Measurements from ENCODE around the gene TRAPPC14.
"Not testable (repeated sequence)": the region's sequence is repeated elsewhere in the genome, so short reads cannot be mapped to it uniquely, and the experiment has no call there.

TRAPPC14 gene

DNA sequence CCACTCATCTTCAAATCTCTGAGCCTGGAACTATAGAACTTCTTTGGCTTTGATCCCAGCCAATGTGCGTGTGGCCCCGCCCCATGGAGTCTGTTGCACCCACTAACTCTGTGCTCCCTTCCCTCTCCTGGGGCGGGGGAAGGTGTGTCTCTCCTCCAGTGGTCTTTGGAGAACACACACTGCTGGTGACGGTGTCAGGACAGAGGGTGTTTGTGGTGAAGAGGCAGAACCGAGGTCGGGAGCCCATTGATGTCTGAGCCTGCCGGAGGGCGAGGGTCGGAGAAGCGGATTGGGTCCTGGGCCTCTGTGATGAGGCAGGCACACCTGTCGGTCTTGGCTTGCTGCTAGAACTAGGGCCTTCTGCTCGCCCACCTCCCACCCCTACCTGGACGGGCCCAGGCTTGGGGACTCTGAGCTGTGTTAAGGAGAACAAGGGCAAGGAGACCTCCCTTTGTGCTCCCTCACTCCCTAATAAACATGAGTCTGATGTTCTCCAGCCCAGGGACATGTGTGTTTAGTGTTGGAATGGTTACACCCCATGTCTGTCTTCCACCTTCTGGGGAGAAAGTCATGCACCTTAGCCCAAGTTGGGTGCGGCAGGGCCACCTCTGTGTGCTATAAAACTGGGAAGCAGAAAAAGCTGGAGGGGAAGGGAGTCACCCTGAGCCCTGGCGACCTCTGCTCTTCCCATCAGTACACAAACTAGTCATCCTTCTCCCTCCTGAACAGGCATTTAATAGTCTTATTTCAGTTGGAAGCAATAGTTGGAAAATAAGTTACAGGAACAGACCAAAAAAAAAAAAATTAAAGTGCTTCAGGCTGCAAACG is 4.6 kb downstream of the TRAPPC14 start:
- DNase-seq, result no peak

DNA sequence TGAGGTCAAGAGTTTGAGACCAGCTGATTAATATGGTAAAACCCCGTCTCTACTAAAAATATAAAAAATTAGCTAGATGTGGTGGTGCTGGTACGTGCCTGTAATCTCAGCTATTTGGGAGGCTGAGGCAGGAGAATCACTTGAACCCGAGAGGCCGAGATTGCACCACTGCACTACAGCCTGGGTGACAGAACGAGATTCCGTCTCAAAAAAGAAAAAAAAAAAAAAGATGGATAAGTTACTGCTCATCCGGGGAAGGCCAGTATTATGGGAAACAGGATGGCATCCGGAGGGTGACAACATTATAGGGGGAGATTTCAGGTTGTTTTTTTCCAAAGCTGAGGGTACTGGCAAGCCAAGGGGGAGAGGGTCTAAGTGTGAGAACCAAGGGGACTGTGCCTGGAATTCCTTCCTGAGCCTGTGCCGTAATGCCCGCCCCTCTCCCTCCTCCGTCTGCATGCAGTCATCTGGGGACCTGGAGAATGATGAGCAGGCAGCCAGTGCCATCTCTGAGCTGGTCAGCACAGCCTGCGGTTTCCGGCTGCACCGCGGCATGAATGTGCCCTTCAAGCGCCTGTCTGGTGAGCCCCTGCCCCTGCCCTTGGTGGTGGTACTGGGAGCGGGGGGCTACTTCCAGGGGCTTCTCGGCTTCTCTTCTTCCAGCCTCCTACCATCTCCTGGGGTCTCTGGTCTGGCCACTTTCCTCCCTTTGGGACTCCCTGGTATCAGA is 5.4 kb downstream of the TRAPPC14 start:
- DNase-seq, result no peak

DNA sequence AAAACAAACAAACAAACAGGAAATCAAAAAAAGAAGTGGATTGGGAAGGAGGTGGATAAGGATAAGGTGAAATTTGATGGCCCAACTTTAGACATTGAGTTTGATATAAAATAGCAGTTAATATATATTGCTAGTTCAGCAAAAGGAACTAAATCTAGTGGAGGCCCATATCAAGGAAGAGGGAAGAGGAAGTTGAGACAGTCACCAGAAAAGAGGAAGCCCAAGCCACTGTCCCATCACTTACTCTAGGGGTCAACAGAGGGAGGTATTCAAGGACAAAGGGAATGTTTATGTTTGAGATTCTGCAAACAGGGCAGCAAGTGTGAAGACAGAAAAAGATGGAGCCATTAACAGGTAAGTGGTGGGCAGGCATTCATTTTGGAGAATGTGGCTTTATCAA is 6.1 kb downstream of the TRAPPC14 start:
- no peak for DNase-seq

DNA sequence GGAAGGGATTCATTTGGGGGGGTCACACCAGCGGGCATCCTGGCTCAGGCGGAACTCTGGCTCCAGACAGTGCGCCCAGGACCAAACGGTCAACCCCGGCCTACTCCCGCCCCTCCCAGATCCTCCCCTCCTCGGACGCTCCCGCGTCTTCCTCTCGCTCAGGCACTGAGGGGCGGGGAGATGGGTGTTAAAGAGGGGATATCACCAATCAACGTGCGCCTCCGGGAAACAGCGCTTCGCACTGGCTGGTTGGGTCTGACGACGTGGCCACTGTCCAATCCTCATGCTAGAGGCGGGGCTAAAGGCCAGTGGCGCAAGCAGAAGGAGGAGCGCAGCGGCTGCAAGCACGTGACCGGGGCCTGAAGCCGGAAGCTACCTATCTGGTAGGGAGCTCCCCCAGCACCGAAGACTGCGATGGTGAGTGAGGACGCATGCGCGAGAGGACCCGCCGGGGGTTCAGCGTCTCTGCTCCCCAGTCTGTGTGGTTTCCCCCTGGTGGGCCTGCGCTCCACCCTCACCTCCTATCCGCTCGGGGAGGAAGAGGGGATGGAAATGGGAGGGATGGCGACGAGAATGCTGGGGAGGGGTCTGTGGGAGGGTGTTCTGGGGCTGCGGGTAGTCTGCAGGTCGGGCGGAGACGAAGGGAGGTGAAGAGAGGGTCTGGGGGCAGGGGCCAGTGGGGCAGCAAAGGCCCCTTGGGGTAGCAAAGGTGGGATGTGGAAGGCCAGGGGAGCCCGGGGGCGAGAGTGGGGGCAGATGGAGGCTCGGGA is 9.8 kb downstream of the TRAPPC14 start, which contains the start of gene LAMTOR4:
LAMTOR4 (plus strand) TSS at position 360 of the 770 bp plus-strand sequence; CDS start at position 415, 55 bp downstream.
- DNase-seq, result peak; percentile 94

DNA sequence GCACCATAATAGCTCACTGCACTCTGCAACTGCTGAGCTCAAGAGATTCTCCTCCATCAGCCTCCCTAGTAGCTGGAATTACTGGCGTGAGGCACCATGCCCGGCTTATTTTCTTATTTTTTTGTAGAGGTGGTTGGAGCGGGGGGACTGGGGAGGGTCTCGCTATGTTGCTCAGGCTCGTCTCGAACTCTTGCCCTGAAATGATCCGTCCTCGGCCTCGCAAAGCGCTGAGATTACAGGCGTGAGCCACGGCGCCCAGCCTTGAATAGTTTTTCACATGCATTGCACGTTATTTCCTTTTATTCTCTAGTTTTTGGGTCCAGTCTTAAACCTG is 10.3 kb downstream of the TRAPPC14 start:
- DNase-seq, result no peak

DNA sequence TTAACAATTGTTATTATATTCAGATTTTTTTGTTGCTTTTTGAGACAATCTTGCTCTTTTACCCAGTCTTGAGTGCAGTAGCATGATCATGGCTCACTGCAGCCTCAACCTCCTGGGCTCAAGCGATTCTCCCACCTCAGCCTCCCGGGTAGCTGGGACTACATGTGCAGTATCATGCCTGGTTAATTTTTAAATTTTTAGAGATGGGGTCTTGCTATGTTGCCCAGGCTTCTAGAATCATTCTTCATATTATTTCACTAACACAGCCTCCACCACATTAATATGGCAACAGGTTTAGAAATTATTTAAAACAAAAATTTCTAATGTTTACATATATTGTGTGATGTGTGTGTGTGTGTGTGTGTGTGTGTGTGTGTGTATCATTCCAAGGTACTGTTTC is 11.2 kb downstream of the TRAPPC14 start:
- DNase-seq, result no peak

DNA sequence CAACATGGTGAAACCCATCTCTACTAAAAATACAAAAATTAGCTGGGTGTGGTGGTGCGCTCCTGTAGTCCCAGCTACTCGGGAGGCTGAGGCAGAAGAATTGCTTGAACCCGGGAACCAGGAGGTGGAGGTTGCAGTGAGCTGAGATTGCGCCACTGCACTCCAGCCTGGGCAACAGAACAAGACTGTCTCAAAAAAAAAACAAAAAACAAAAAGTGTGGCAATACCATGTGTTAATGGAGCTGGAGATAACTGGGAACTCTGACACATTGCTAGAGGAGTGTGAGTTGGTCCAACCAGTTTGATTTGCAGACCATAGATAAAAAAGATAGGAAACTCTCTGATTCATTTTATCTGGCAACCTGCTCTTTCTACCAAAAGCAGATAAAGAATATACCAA is 12.2 kb downstream of the TRAPPC14 start:
- not testable (repeated sequence) for DNase-seq

DNA sequence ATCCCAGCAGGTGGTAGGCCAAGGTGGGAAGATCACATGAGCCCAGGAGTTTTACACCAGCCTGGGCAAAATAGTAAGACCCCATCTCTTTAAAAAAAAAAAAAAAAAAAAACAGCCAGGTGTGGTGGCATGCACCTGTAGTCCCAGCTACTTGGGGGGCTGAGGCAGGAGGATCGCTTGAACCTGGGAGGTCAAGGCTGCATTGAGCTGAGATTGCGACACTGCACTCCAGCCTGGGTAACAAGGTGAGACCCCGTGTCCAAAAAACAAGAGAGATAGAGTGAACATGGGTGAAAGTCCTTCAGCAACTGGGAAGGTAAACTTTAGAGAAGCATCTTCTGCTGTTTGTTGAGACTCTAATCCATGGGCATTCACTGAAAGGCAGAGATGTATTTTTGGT is 16.1 kb downstream of the TRAPPC14 start:
- no peak for DNase-seq

DNA sequence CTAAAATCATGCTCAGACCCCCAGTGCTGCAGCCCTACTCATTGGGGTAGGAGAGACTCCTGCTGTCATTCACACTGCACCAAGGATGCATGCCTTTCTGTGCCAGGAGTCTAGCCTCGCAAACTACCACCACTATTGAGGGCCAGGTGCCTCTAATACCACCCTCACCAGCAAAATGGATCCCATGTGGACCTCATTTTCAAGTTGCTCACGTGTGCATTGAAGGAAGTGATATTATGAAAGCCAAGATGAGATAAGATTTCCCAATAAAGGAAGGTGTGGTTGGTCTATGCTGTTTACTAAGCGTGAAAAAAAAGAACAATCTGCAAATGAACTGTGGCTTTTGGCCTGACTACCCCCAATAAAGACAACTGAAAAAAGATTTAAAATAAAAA is 17.0 kb downstream of the TRAPPC14 start:
- no peak for DNase-seq

DNA sequence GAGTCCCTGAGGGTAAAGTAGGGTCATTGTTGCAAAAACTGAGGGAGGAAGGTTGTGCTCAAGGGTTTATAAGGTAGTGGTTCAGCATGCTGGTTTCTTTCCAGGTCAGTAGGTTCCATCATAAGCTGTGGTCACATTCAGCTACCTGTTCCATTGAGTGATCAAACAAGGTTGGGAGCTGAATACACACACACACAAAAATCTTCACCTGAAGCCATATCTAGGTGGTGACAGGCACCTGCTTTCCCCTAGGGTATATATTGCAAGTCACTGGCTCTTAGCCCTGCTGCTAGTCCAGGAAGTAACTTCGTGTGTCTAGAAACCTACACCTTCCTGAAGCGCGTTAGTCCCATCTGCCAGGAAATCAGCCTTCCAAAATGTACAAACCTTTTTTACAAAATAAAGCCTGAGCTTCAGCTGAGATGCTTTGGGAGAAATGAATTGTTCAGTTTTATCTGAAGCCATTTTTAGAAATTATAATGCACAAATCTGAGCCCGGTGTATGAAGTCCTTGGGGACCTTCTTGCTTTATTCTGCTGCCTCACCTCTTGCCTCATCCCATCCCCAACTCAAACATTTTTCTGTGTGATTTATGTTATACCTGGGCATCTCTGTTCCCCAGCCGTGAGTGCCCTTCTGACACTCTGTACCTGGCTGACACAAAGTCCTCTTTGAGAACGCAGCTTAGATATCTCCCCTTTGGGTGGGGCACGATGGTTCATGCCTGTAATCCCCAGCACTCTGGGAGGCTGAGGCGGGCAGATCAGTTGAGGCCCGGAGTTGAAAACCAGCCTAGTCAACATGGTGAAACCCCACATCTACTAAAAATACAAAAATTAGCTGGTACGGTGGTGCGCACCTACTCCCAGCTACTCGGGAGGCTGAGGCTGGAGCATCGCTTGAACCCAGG is 20.4 kb downstream of the TRAPPC14 start:
- DNase-seq, result no peak

DNA sequence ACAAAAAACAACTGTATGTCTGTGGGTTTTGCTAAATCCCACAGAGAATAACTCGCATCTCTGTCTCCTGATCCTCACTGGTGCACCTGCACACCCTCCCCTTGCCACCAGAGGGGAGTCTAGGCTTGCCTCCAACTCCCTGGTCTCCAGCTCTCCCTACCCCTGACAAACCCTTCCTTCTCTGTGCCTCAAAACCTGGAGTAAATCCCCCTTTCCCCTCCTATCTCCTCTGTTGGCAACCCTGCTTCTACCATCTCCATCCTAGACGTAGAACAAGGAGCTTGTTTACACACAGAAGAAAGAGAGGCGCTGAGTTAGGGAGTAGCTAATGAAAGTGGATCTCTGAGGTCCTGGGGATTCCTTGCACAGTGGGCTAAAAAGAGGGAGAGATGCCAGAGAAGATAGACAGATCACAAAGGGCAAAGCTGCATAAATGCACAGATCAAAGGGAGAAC is 25.8 kb downstream of the TRAPPC14 start:
- DNase-seq, result peak; percentile 14

DNA sequence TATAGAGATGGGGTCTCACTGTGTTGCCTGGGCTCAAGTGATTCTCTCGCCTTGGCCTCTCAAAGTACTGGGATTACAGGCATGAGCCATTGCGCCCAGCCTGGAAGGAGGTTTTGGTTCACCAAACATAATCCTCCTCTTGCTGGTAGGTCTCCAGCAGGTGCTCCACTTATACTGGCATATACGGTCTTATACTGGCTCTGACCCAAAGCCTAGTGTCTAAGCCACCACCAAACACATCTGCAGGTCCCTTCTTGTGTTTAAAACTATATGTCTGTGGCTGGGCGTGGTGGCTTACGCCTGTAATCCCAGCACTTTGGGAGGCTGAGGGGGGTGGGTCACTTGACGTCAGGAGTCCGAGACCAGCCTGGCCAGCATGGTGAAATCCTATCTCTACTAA is 26.4 kb downstream of the TRAPPC14 start:
- DNase-seq, result no peak

DNA sequence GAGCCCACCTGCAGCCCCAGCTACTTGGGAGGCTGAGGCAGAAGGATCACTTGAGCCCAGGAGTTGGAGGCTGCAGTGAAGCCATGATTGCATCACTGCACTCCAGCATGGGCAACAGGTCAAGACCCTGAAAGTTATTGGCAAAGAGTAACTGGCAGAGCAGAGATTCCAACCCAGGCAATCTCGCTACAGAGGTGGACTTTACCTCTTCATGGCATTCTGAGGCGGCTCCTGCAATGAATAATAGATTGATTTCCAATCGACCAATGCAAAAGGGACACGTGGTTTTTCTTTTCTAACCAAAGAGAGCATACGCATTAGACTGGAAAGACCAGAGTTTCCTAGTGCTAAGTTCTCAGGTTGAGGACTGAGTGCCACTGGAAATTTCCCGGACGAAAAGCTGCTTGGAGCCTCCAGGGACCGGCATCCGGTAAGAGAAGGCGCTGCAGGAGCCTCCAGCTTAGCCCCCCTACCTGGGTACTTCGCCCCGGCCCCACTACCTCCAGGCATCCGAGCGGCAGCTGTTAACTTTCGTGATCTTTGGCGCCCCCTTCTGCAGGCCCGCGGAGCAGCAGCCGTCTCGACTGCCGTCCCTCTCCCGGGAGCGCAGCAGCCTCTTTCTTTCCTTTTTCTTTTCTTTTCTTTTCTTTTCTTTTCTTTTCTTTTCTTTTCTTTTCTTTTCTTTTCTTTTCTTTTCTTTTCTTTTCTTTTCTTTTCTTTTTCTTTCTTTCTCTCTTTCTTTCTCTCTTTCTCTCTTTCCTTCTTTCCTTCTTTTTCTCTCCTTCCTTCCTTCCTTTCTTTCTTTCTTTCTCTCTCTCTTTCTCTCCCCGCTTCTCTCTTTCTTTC is 27.7 kb downstream of the TRAPPC14 start:
- DNase-seq, result peak; percentile 27

DNA sequence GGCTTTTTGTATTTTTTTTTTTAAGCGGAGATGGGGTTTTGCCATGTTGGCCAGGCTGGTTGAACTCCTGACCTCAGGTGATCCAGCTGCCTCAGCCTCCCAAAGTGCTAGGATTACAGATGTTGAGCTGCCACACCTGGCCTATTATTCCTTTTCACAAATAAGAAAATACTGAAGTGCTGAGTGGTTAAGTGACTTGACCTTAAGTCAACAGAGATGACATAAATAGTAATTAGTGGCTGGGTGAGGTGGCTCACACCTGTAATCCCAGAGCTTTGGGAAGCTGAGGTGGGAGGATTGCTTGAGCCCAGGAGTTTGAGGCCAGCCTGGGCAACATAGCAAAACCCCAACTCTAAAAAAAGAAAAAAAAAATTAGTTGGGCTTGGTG is 28.3 kb downstream of the TRAPPC14 start:
- peak; percentile 31 for DNase-seq

DNA sequence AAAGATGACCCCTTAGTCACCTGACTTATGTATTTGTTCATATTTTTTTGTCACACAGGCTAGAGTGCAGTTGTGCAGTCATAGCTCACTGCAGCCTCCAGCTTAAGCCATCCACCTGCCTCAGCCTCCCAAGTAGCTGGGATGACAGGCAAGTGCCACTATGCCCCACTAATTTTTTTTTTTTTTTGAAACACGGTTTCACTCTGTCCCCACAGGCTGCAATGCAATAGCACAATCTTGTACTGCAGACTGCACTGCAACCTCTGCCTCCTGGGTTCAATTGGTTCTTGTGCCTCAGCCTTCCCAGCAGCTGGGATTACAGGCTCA is 29.9 kb downstream of the TRAPPC14 start:
- DNase-seq, result no peak

DNA sequence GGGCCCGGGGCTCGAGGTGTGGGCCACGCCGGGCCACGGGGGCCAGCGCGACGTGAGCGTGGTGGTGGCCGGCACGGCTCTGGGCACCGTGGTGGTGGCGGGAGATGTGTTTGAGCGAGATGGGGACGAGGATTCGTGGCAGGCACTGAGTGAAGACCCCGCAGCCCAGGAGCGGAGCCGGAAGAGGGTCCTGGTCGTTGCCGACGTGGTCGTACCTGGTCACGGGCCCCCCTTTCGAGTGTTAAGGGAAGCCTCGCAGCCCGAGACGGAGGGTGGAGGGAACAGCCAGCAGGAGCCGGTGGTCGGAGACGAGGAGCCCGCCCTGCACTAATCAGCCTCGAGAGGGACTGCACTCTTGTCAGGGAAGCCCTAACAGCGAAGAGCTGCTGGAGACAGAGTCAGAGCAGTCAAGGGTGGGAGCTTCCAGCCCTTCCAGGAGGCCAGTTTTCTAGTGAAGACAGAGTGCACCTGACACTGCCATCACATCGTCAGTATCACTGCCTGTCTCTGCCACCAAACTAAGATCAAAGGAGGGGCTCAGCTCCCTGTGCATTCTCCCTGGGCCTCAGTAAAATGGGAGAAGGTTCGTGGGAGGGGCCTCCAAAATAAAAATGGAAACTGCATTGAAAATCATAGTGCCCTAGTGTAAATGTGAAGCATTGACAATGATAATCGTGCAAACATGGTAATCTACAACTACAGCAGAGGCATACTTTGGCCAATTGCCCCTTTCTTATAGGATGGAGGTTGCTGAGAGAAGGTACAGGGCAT is 30.5 kb downstream of the TRAPPC14 start:
- no peak for DNase-seq

DNA sequence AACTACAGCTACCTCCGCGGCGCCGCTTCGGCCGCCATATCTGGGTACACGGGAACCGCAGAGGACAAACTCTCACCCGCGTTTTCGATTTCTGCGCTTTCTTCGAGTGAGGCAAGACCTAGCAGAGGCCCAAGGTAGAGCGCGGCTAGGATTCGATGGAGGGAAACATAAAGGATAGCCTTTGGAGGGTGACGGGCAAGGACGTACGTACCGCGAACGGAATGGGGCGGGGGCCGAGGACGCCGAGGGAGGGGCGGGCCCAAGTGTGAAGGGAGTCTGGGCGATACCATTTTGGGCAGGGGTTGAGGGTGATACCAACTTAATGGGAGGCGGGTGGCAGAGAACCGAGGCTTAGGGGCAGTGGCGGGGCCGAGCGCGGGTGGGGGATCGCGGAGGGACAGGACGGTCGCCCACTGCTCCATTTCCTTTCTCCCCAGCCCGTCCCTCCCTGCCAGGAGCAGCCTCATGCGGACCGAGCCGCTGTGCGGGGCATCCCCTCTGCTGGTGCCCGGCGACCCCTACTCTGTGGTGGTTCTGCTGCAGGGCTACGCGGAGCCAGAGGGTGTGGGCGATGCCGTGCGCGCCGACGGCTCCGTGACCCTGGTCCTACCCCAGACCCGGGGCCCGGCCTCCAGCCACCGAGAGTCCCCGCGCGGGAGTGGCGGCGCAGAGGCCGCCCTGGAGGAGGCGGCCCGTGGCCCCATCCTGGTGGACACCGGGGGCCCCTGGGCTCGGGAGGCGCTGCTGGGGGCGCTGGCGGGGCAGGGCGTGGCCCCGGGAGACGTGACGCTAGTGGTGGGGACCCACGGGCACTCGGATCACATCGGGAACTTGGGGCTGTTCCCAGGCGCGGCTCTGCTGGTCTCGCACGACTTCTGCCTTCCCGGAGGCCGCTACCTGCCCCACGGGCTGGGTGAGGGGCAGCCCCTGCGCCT is 31.3 kb downstream of the TRAPPC14 start, which contains the start of gene MBLAC1:
MBLAC1 (plus strand) TSS at position 37 of the 935 bp plus-strand sequence; CDS start at position 466, 429 bp downstream.
- peak; percentile 59 for DNase-seq

DNA sequence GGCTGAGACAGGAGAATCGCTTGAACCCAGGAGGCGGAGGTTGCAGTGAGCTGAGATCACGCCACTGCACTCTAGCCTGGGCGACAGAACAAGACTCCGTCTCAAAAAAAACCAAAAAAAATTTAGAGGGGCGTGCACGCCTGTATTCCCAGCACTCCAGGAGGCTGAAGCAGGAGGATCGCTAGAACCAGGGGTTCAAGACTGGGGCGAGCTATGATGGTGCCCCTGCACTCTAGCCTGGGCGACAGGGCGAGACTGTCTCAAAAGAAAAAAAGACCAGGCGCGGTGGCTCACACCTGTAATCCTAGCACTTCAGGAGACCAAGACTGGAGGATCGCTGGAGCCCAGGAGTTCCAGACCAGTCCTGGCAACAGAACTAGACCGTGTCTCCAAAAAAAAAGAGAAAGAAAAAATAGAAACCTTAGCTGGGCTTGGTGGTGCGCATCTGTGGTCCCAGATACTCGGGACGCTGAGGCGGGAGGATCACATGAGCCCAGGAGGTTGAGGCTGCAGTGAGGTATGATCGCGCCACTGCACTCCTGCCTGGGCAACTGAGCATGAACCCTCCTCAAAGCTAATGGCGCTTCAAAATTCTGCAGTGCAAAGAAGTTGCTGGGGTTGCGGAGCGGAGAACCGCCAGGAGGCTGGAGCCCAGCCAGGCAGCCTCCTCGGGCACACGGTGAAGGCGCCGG is 32.1 kb downstream of the TRAPPC14 start:
- DNase-seq, result no peak

Measured in NCI-H510A treated with DMSO at 0.1 percent for 48 hours (cell line).